ENCODE data around the gene TUT7. TPM values are rescaled to one million over a fixed set of nuclear protein-coding genes. Genes with fewer than 3 reads are reported as not detected.
A peak's percentile ranks its signal among the peaks of the same experiment; 100 is the strongest.
"Not testable (repeated sequence)": the region's sequence is repeated elsewhere in the genome, so short reads cannot be mapped to it uniquely, and the experiment has no call there.

Gene TUT7, protein sequence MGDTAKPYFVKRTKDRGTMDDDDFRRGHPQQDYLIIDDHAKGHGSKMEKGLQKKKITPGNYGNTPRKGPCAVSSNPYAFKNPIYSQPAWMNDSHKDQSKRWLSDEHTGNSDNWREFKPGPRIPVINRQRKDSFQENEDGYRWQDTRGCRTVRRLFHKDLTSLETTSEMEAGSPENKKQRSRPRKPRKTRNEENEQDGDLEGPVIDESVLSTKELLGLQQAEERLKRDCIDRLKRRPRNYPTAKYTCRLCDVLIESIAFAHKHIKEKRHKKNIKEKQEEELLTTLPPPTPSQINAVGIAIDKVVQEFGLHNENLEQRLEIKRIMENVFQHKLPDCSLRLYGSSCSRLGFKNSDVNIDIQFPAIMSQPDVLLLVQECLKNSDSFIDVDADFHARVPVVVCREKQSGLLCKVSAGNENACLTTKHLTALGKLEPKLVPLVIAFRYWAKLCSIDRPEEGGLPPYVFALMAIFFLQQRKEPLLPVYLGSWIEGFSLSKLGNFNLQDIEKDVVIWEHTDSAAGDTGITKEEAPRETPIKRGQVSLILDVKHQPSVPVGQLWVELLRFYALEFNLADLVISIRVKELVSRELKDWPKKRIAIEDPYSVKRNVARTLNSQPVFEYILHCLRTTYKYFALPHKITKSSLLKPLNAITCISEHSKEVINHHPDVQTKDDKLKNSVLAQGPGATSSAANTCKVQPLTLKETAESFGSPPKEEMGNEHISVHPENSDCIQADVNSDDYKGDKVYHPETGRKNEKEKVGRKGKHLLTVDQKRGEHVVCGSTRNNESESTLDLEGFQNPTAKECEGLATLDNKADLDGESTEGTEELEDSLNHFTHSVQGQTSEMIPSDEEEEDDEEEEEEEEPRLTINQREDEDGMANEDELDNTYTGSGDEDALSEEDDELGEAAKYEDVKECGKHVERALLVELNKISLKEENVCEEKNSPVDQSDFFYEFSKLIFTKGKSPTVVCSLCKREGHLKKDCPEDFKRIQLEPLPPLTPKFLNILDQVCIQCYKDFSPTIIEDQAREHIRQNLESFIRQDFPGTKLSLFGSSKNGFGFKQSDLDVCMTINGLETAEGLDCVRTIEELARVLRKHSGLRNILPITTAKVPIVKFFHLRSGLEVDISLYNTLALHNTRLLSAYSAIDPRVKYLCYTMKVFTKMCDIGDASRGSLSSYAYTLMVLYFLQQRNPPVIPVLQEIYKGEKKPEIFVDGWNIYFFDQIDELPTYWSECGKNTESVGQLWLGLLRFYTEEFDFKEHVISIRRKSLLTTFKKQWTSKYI (N-terminal part only)
- total RNA-seq, result 10 to 100 TPM; 42.7 to 79.0 TPM

DNA sequence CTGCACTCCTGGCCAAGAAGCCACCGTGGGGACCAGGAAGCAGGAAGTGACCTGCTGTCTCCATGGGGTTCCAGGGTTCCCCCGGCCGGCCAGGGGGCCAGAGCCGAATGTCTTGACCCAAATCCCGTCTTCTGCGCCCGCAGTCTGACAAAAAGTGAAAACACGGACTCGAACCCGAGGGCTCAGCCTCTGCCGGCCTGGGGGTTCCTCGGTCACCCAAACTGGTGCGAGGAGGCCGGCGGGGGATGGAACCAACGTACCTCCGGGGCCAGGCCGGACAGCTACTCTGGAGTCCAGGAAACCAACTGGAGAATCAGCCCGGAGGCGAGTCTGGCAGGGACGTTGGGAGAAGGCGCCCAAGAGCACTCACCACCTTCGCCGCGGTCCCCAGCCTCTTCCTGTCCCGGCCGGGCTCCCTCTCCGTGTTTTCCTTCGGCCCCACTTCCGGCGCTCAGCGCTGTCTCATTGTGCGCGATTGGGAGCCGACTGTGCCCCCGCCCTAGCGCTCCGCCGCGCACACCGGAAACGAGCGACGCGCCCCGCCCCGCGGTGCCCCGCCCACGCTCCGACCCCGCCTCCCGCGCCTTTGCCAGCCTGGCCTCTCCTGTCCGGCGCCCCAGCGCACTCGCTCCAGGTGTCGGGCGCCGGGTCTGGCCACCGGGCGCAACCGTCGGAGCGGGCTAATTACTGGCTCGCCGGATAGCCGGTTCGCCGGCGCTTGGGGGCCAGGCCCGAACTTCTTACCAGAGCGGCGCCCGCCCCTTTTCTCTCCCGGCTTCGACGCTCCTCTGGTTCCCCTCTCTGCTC lies at the start of gene TUT7:
TUT7 (minus strand) TSS at position 400 of the 807 bp plus-strand sequence. CDS start 1,211 bp downstream, outside the sequence.
- ATAC-seq (replicated peaks), result peak; percentile 88
- H3K27me3 Mint-ChIP-seq, result no peaks in the 10 kb centered on the region
- H3K9me3 Mint-ChIP-seq, result no peaks in the 10 kb centered on the region
- peaks cover 51% of the 10 kb centered on the region for H3K36me3 Mint-ChIP-seq (ENCODE audit: low read depth)
- H3K27ac Mint-ChIP-seq, result peak within 1 kb of the TSS; percentile 99
- H3K4me1 Mint-ChIP-seq, result peaks cover 14% of the 10 kb centered on the region
- H3K4me3 Mint-ChIP-seq, result peak within 1 kb of the TSS; percentile 95

DNA sequence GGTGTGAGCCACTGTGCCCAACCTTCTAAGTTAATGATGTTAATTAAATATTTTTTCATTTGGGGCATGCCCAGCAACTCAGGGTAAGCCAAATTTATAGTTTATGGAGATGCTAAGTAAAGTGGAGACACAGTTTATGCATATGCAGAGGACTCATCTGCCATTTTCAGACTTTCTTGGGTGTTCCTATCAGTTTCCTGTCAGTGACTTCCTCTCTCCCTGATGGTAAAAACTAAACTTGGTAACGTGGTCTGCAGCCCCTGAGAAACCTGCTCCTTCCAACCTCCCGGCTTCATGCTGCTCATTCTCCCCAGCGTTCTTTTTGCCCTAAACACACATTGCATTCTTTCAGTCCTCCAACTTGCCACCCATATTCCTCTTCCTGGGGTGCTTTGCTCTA lies 48.4 kb upstream of the TUT7 start:
- H3K27me3 Mint-ChIP-seq, result peaks cover 10% of the 10 kb centered on the region
- no peak for ATAC-seq (replicated peaks)
- H3K27ac Mint-ChIP-seq, result no peak overlapping the region
- no peaks in the 10 kb centered on the region for H3K9me3 Mint-ChIP-seq
- no peaks in the 10 kb centered on the region for H3K36me3 Mint-ChIP-seq (ENCODE audit: low read depth)
- peaks cover 12% of the 10 kb centered on the region for H3K4me1 Mint-ChIP-seq
- H3K4me3 Mint-ChIP-seq, result no peak overlapping the region

DNA sequence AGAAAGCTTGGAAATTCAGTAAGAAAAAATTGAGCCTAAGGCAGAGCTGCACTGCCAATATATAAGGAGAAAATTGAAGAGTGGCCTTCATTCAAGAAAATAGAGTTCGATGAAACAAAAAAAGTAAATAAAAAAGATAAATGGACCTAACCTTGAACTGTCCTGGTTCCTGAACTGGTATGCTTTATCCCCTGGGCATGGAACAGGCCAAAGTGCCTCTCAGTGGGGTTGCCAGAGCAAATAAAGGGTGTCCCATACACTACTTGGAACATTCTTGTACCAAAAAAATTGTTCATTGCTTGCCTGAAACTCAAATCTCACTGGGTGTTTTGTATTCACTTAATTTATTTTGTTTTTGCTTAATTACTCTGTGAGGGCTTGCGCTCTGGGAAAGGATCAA lies 42.2 kb upstream of the TUT7 start:
- no peak for ATAC-seq (replicated peaks)
- H3K9me3 Mint-ChIP-seq, result peaks cover under 1% of the 10 kb centered on the region

DNA sequence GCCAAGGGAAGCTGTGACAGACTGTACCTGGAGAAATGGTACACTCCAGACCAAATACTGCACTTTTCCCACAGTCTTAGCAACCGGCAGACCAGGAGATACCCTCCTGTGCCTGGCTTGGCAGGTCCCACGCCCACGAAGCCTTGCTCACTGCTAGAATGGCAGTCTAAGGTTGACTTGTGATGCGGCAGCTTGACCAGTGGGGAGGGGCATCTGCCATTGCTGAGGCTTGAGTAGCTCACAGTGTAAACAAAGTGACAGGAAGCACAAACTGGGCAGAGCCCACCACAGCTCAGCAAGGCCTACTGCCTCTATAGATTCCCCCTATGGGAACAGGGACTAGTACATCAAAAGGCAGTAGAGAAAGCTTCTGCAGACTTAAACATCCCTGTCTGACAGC lies 36.0 kb upstream of the TUT7 start:
- H3K4me1 Mint-ChIP-seq; ATAC-seq (replicated peaks); H3K27ac Mint-ChIP-seq; H3K36me3 Mint-ChIP-seq (ENCODE audit: low read depth); H3K9me3 Mint-ChIP-seq; H3K4me3 Mint-ChIP-seq: not testable (repeated sequence)
- H3K27me3 Mint-ChIP-seq, result peaks cover 35% of the 10 kb centered on the region

More for the DNA sequence above, 42.2 kb upstream of the TUT7 start:
- Mint-ChIP-seq H3K4me1 (no peaks in the 10 kb centered on the region), H3K4me3 (no peak overlapping the region), H3K36me3 (ENCODE audit: low read depth) (no peaks in the 10 kb centered on the region), H3K27ac (no peak overlapping the region), H3K27me3 (peaks cover 11% of the 10 kb centered on the region)

DNA sequence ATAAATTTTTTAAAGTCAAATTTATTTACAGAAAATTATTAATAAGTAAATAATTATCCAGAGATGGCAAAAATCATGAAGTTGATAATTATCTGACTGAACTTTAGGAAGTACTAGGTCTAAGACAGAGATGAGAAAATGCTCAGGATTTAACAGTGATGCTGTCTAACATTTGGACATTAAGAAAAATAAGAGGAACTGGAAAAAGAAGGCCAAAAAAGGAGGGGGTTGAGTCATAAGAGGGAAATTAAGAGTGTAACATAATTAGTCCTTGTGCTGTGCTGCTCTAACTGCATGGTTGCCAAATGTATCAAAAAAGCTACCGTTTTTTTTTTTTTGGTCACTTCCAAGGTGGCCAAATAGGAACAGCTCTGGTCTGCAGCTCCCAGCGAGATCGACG lies 35.4 kb upstream of the TUT7 start:
- Mint-ChIP-seq H3K27ac (no peak overlapping the region), H3K4me1 (no peaks in the 10 kb centered on the region), H3K27me3 (peaks cover 40% of the 10 kb centered on the region), H3K9me3 (peaks cover 6% of the 10 kb centered on the region), H3K36me3 (ENCODE audit: low read depth) (no peaks in the 10 kb centered on the region), H3K4me3 (no peak overlapping the region)
- ATAC-seq (replicated peaks), result no peak

DNA sequence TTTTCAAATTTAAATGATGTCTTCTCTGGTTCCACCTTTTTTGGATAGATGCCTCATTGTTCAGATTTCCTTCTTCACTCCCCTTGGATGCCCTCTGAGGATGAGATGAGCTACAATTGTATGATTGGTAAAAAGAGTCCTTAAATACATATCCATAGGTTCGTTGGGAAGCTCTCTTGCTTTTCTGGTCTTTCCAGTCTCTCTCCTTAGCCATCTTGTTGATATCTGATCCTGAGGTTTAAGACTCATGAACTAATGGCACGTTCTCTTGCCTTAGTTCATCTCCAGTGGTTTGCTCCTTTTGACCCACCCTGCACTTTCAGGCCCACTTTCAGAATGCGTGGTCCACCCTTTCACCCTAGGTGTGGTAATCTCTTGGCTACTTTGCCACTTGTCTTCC lies 33.2 kb upstream of the TUT7 start:
- H3K27me3 Mint-ChIP-seq, result peaks cover 39% of the 10 kb centered on the region
- H3K36me3 Mint-ChIP-seq (ENCODE audit: low read depth), result no peaks in the 10 kb centered on the region
- no peaks in the 10 kb centered on the region for H3K4me1 Mint-ChIP-seq
- ATAC-seq (replicated peaks), result no peak
- no peak overlapping the region for H3K27ac Mint-ChIP-seq
- H3K9me3 Mint-ChIP-seq, result peaks cover 6% of the 10 kb centered on the region
- no peak overlapping the region for H3K4me3 Mint-ChIP-seq

DNA sequence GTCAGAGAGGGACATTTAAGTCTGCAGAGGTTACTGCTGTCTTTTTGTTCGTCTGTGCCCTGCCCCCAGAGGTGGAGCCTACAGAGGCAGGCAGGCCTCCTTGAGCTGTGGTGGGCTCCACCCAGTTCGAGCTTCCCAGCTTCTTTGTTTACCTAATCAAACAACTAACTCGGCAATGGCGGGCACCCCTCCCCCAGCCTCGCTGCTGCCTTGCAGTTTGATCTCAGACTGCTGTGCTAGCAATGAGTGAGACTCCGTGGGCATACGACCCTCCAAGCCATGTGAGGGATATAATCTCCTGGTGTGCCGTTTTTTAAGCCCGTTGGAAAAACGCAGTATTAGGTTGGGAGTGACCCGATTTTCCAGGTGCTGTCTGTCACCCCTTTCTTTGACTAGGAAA lies 28.8 kb upstream of the TUT7 start:
- not testable (repeated sequence) for H3K4me1 Mint-ChIP-seq; H3K4me3 Mint-ChIP-seq; H3K9me3 Mint-ChIP-seq; ATAC-seq (replicated peaks); H3K27ac Mint-ChIP-seq; H3K36me3 Mint-ChIP-seq (ENCODE audit: low read depth)
- H3K27me3 Mint-ChIP-seq, result peaks cover 37% of the 10 kb centered on the region

DNA sequence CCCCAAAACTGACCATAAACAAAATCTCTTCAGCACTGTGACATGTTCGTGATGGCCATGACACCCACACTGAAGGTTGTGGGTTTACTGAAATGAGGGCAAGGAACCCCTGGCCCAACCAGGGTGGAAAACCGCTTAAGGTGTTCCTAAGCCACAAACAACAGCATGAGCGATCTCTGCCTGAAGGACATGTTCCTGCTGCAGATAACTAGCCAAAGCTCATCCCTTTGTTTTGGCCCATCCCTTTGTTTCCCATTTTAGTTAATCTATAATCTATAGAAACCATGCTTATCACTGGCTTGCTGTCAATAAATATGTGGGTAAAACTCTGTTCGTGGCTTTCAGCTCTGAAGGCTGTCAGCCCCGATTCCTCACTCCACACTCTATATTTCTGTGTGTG lies 21.8 kb upstream of the TUT7 start:
- Mint-ChIP-seq H3K4me1 (no peaks in the 10 kb centered on the region), H3K9me3 (no peaks in the 10 kb centered on the region), H3K27ac (no peak overlapping the region), H3K36me3 (ENCODE audit: low read depth) (no peaks in the 10 kb centered on the region), H3K27me3 (peaks cover 30% of the 10 kb centered on the region), H3K4me3 (no peak overlapping the region)
- ATAC-seq (replicated peaks), result no peak

DNA sequence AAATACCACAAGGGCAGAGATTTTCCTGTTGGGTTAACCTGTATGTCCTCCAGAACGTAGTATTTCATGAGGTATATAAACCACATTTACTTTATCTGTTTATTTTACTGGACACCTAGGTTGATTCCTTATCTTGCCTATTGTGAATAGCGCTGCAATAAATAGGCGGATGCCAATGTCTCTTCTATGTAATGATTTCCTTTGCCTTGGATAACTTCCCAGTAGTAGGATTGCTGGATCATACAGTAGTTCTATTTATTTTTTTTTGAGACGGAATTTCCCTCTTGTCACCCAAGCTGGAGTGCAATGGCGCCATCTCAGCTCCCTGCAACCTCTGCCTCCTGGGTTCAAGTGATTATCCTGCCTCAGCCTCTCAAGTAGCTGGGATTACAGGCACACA lies 15.6 kb upstream of the TUT7 start:
- Mint-ChIP-seq H3K4me3 (no peak overlapping the region), H3K27ac (no peak overlapping the region), H3K9me3 (peaks cover 18% of the 10 kb centered on the region), H3K36me3 (ENCODE audit: low read depth) (no peaks in the 10 kb centered on the region), H3K4me1 (no peaks in the 10 kb centered on the region), H3K27me3 (peaks cover 32% of the 10 kb centered on the region)
- no peak for ATAC-seq (replicated peaks)

DNA sequence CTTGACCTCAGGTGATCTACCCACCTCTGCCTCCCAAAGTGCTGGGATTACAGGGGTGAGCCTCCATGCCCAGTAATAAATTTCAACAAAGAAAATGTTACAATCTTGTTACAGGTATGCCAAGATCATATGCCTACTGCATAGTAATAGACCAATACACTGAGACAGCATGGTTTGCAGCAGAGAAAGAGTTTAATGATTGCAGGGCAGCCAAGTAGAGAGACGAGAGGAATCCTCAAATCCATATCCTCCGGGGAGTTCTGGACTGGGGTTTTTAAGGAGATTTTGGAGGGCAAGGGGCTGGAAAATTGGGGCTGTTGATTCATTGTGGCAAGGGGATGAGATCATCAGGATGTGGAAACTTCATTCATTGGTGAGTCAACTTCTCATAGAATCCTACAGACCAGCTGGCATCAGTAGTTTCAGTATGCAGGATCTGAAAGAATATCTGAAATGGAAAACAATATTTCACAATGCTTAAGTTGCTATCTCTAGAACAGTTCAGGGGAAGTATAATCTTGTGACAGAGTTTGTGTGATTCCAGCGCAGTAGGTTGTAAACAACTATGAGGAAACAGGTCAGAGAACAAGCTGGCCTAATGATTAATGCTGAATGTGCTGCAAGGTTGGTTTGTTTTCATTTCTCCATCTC lies 14.8 kb upstream of the TUT7 start:
- no peak for ATAC-seq (replicated peaks)
- no peaks in the 10 kb centered on the region for H3K4me1 Mint-ChIP-seq
- H3K36me3 Mint-ChIP-seq (ENCODE audit: low read depth), result no peaks in the 10 kb centered on the region
- peaks cover 27% of the 10 kb centered on the region for H3K27me3 Mint-ChIP-seq
- H3K4me3 Mint-ChIP-seq, result no peak overlapping the region
- peaks cover 18% of the 10 kb centered on the region for H3K9me3 Mint-ChIP-seq
- no peak overlapping the region for H3K27ac Mint-ChIP-seq

DNA sequence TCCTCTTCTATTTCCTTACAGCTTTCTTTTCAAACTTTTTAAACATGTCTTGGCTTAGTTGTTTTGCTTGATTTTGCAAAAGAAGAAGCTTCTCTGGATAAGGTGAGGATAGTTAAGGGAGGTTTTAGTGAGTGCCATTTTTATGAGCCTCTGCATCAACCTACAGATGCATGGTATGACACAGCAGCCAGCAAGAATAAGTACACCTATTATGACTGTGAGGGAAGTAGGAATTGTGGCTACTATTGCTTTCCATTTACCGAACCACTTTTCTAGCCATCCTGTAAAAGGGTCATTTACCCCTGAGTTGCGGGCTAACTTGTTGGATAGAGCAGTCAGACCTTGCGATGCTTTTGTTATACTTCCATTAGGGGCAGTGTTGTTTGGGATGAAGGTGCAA lies 7.0 kb upstream of the TUT7 start:
- Mint-ChIP-seq H3K9me3 (no peaks in the 10 kb centered on the region), H3K4me3 (no peak overlapping the region), H3K27ac (no peak overlapping the region), H3K4me1 (no peaks in the 10 kb centered on the region), H3K27me3 (peaks cover 4% of the 10 kb centered on the region), H3K36me3 (ENCODE audit: low read depth) (no peaks in the 10 kb centered on the region)
- ATAC-seq (replicated peaks), result no peak

DNA sequence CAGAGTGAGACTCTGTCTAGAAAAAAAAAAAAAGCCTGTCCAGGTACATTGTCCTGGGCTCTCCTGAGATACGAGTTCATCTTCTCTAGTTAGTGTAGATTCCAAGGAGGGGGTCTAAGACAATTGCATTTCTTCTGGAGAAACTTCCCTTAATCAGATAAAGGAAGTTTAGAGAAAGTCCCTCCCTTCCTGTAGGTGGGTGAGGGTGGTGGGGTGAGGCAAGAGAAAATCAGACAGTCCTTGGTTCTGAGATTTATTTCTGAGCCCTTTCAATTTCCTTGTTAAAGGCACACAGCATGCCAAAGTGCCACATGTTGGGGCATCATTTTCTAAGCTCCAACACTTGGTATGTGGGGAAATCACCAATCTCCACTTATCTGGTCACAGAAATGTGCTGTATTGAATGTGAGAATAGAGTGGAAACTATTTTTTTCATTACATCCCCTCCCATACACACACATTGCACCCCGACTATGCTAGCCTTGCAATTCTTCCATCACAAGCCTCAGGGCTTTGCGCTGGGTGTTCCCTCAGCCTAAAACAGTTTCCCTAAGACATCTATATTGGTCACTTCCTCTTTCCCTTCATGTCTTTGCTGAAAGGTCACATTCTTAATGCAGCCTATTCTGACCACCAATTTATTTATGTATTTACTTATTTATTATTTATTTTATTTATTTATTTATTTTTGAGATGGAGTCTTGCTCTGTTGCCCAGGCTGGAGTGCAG lies 5.1 kb upstream of the TUT7 start:
- Mint-ChIP-seq H3K4me1 (peaks cover 6% of the 10 kb centered on the region), H3K9me3 (no peaks in the 10 kb centered on the region), H3K27ac (no peak overlapping the region), H3K27me3 (peaks cover 4% of the 10 kb centered on the region), H3K36me3 (ENCODE audit: low read depth) (no peaks in the 10 kb centered on the region), H3K4me3 (no peak overlapping the region)
- no peak for ATAC-seq (replicated peaks)
